ENCODE data around the gene PPP2R3A. TPM values are rescaled to one million over a fixed set of nuclear protein-coding genes. Genes with fewer than 3 reads are reported as not detected.
A peak's percentile ranks its signal among the peaks of the same experiment; 100 is the strongest.
"Not testable (repeated sequence)": the region's sequence is repeated elsewhere in the genome, so short reads cannot be mapped to it uniquely, and the experiment has no call there.

The PPP2R3A gene
- total RNA-seq, 2 experiments from 2014 or later, result 0.07 TPM; not detected in 1

- no peaks in the 10 kb centered on the region for H3K9me3 Mint-ChIP-seq (ENCODE audit: low read depth)
- DNase-seq, result no peak
- no peak for ATAC-seq
- H3K36me3 Mint-ChIP-seq, result no peaks in the 10 kb centered on the region
- peaks cover 7% of the 10 kb centered on the region for H3K27me3 Mint-ChIP-seq
- no peak overlapping the region for H3K27ac Mint-ChIP-seq
- H3K4me1 Mint-ChIP-seq, result peaks cover 4% of the 10 kb centered on the region
- CTCF ChIA-PET, result interaction anchor here (0.7 to 3.2 kb wide), 4 partner anchors 236 to 944 kb away, joined by 3 to 17 read pairs (median 4); no protein-coding TSS in a partner anchor
- no peak overlapping the region for H3K4me3 Mint-ChIP-seq
Observed at GRCh38 chr3:136069933-136070332, 104.4 kb downstream of the PPP2R3A start.

- Mint-ChIP-seq H3K27me3 (peaks cover 7% of the 10 kb centered on the region), H3K4me1 (peaks cover 5% of the 10 kb centered on the region), H3K4me3 (no peak overlapping the region), H3K27ac (no peak overlapping the region), H3K9me3 (ENCODE audit: low read depth) (no peaks in the 10 kb centered on the region), H3K36me3 (no peaks in the 10 kb centered on the region)
- DNase-seq, result no peak
- no peak for ATAC-seq
- CTCF ChIA-PET, result interaction anchor here (0.9 to 3.2 kb wide), 5 partner anchors 235 to 944 kb away, joined by 3 to 17 read pairs (median 5); partner anchors contain the start of gene STAG1
Observed at GRCh38 chr3:136070334-136070733, 104.8 kb downstream of the PPP2R3A start.

- H3K4me3 Mint-ChIP-seq, result no peak overlapping the region
- H3K27me3 Mint-ChIP-seq, result peaks cover 7% of the 10 kb centered on the region
- ATAC-seq (peak; percentile 16), DNase-seq (no peak)
- CTCF ChIA-PET, result interaction anchor here (0.9 to 3.2 kb wide), 7 partner anchors 123 to 961 kb away, joined by 3 to 17 read pairs (median 5); partner anchors contain the start of gene STAG1
- H3K4me1 Mint-ChIP-seq, result peaks cover 8% of the 10 kb centered on the region
- no peak overlapping the region for H3K27ac Mint-ChIP-seq
- H3K36me3 Mint-ChIP-seq, result no peaks in the 10 kb centered on the region
- H3K9me3 Mint-ChIP-seq (ENCODE audit: low read depth), result no peaks in the 10 kb centered on the region
Observed at GRCh38 chr3:136070953-136071949, 105.7 kb downstream of the PPP2R3A start.

GRCh38 chr3:136074546-136075170 is 109.1 kb downstream of the PPP2R3A start:
- ATAC-seq, result no peak
- Mint-ChIP-seq H3K9me3 (ENCODE audit: low read depth) (no peaks in the 10 kb centered on the region), H3K36me3 (no peaks in the 10 kb centered on the region), H3K4me3 (no peak overlapping the region), H3K27ac (no peak overlapping the region), H3K27me3 (peaks cover 7% of the 10 kb centered on the region), H3K4me1 (peaks cover 8% of the 10 kb centered on the region)
- CTCF ChIA-PET, result interaction anchor here (0.6 to 4.5 kb wide), 13 partner anchors 12 to 958 kb away, joined by 3 to 47 read pairs (median 4); partner anchors contain the start of gene STAG1
- DNase-seq, result no peak

GRCh38 chr3:136075218-136075808 is 109.8 kb downstream of the PPP2R3A start:
- ATAC-seq (peak; percentile 74), DNase-seq (peak; percentile 81)
- peaks cover 8% of the 10 kb centered on the region for H3K4me1 Mint-ChIP-seq
- H3K4me3 Mint-ChIP-seq, result no peak overlapping the region
- CTCF ChIA-PET, result interaction anchor here (0.6 to 4.5 kb wide), 15 partner anchors 12 to 957 kb away, joined by 3 to 47 read pairs (median 4); partner anchors contain the start of genes MSL2 and STAG1
- H3K36me3 Mint-ChIP-seq, result no peaks in the 10 kb centered on the region
- no peak overlapping the region for H3K27ac Mint-ChIP-seq
- H3K27me3 Mint-ChIP-seq, result peaks cover 7% of the 10 kb centered on the region
- H3K9me3 Mint-ChIP-seq (ENCODE audit: low read depth), result no peaks in the 10 kb centered on the region

GRCh38 chr3:136075811-136076210 is 110.3 kb downstream of the PPP2R3A start:
- H3K4me3 Mint-ChIP-seq, result no peak overlapping the region
- CTCF ChIA-PET, result interaction anchor here (0.8 to 4.5 kb wide), 8 partner anchors 12 to 957 kb away, joined by 3 to 47 read pairs (median 5); partner anchors contain the start of genes MSL2 and STAG1
- peaks cover 8% of the 10 kb centered on the region for H3K4me1 Mint-ChIP-seq
- ATAC-seq (no peak), DNase-seq (no peak)
- H3K9me3 Mint-ChIP-seq (ENCODE audit: low read depth), result no peaks in the 10 kb centered on the region
- peaks cover 7% of the 10 kb centered on the region for H3K27me3 Mint-ChIP-seq
- H3K27ac Mint-ChIP-seq, result no peak overlapping the region
- no peaks in the 10 kb centered on the region for H3K36me3 Mint-ChIP-seq

GRCh38 chr3:136078421-136079364 is 113.2 kb downstream of the PPP2R3A start:
- CTCF ChIA-PET, result interaction anchor here (0.6 to 3.4 kb wide), 14 partner anchors 11 to 936 kb away, joined by 3 to 21 read pairs (median 4); partner anchors contain the start of genes PCCB and STAG1
- no peaks in the 10 kb centered on the region for H3K36me3 Mint-ChIP-seq
- no peaks in the 10 kb centered on the region for H3K9me3 Mint-ChIP-seq (ENCODE audit: low read depth)
- H3K4me1 Mint-ChIP-seq, result peaks cover 4% of the 10 kb centered on the region
- H3K4me3 Mint-ChIP-seq, result no peak overlapping the region
- no peak for ATAC-seq
- H3K27ac Mint-ChIP-seq, result no peak overlapping the region
- peaks cover 5% of the 10 kb centered on the region for H3K27me3 Mint-ChIP-seq
- no peak for DNase-seq

GRCh38 chr3:136083641-136084382 is 118.3 kb downstream of the PPP2R3A start:
- ATAC-seq; H3K27ac Mint-ChIP-seq; H3K4me3 Mint-ChIP-seq; H3K36me3 Mint-ChIP-seq; H3K4me1 Mint-ChIP-seq; H3K27me3 Mint-ChIP-seq; DNase-seq; H3K9me3 Mint-ChIP-seq (ENCODE audit: low read depth): not testable (repeated sequence)
- CTCF ChIA-PET, result interaction anchor here (1.5 kb wide), 1 partner anchor 930 kb away, joined by 4 read pairs; no protein-coding TSS in a partner anchor

GRCh38 chr3:136085067-136085466 is 119.5 kb downstream of the PPP2R3A start:
- H3K9me3 Mint-ChIP-seq (ENCODE audit: low read depth); H3K4me3 Mint-ChIP-seq; ATAC-seq; DNase-seq; H3K27me3 Mint-ChIP-seq; H3K36me3 Mint-ChIP-seq; H3K27ac Mint-ChIP-seq; H3K4me1 Mint-ChIP-seq: not testable (repeated sequence)
- CTCF ChIA-PET, result interaction anchor here (1.0 kb wide), 1 partner anchor 929 kb away, joined by 3 read pairs; no protein-coding TSS in a partner anchor

GRCh38 chr3:136093771-136094170 is 128.2 kb downstream of the PPP2R3A start:
- Mint-ChIP-seq H3K27me3 (peaks cover 2% of the 10 kb centered on the region), H3K36me3 (no peaks in the 10 kb centered on the region), H3K4me3 (no peak overlapping the region), H3K27ac (no peak overlapping the region), H3K9me3 (ENCODE audit: low read depth) (no peaks in the 10 kb centered on the region), H3K4me1 (no peaks in the 10 kb centered on the region)
- DNase-seq (no peak), ATAC-seq (no peak)
- CTCF ChIA-PET, result no interaction called here

GRCh38 chr3:136105044-136105443 is 139.5 kb downstream of the PPP2R3A start:
- no peak overlapping the region for H3K27ac Mint-ChIP-seq
- CTCF ChIA-PET, result no interaction called here
- DNase-seq, result no peak

More at GRCh38 chr3:136105044-136105443, 139.5 kb downstream of the PPP2R3A start:
- ATAC-seq, result no peak
- no peaks in the 10 kb centered on the region for H3K9me3 Mint-ChIP-seq (ENCODE audit: low read depth)
- H3K27me3 Mint-ChIP-seq, result peaks cover 3% of the 10 kb centered on the region
- H3K4me3 Mint-ChIP-seq, result no peak overlapping the region
- H3K36me3 Mint-ChIP-seq, result no peaks in the 10 kb centered on the region
- H3K4me1 Mint-ChIP-seq, result peaks cover 17% of the 10 kb centered on the region
